Body of pancreas (tissue), 4 donors: ENCODE measurements around the gene TANC1.

Source experiments
- CTCF ChIP-seq, 7 experiments: fragments of 450-650 bp in 4 of 7; fragments of 200-600 bp in 3 of 7; sonication (generic) in 3 of 7; IDR thresholded peaks; one replicate each; pipeline ENCODE4 v1.5.1; 2016 to 2019; ENCODE audit warnings: antibody characterized with exemption in 7 of 7
- POLR2A ChIP-seq, 3 donors: fragments of 450-650 bp; IDR thresholded peaks; one replicate each; pipeline ENCODE4 v1.6.1; 2016; ENCODE audit warnings: antibody characterized with exemption in 3 of 3, mild to moderate bottlenecking in 2 of 3

DNA sequence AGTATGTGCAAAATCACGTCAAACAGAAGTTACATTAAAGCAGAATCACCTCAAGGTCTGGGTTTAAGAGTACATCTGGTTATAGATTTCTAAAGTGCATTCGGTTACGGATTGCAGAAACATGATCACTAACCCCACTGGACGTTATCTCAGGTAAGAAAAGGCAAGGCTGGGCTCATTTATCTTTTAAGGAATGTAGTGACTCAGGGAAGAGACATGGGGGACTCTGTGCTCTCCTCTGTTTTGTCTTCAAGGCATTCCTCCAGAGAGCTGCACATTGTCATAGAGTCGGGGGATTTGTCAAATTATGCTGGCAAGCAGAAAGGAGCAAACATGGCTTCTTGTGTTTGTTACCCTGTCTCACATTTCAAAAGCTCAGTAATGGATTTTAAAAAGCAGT is 303.7 kb downstream of the TANC1 start:
- TF ChIP-seq POLR2A (IDR thresholded peaks at IDR 0.05) (no peak), CTCF (IDR thresholded peaks at IDR 0.05) (no peak)
